HEK293T (cell line): ENCODE measurements around the gene SNTB2.

Experiments
- BHLHE40 ChIP-seq: fragments of 450-650 bp; IDR thresholded peaks from 2 replicates; pipeline ENCODE4 v1.6.1; 2016; ENCODE audit warnings: mild to moderate bottlenecking, moderate library complexity, borderline replicate concordance
- FOXK2 ChIP-seq: fragments of 450-650 bp; IDR thresholded peaks from 2 replicates; pipeline ENCODE4 v1.6.1; 2016; ENCODE audit warnings: mild to moderate bottlenecking
- LEF1 ChIP-seq: fragments of 450-650 bp; IDR thresholded peaks from 2 replicates; pipeline ENCODE4 v1.6.1; 2017; ENCODE audit warnings: mild to moderate bottlenecking, borderline replicate concordance
- PKNOX1 ChIP-seq: fragments of 450-650 bp; IDR thresholded peaks from 2 replicates; pipeline ENCODE4 v1.6.1; 2016
- TARDBP ChIP-seq: fragments of 450-650 bp; IDR thresholded peaks from 2 replicates; pipeline ENCODE4 v1.6.1; 2016

GRCh38 chr16:69277413-69277812 is 90.4 kb downstream of the SNTB2 start:
- TF ChIP-seq TARDBP (no peak), PKNOX1 (no peak), LEF1 (no peak), BHLHE40 (no peak), FOXK2 (no peak)
